Keratinocyte (primary cell): ENCODE measurements around the gene ARHGAP18.

Source experiments
- CTCF ChIP-seq, 3 experiments: IDR thresholded peaks in 1 of 3; conservative IDR thresholded peaks in 1 of 3; optimal IDR thresholded peaks in 1 of 3; 2 replicates in 2 of 3; 3 replicates in 1 of 3; pipeline versions ENCODE3 to v1.5.1; 2011; ENCODE audit warnings: low read length in 3 of 3, mild to moderate bottlenecking in 3 of 3, moderate library complexity in 2 of 3, control low read depth in 1 of 3, inconsistent platforms in 1 of 3; ENCODE audit not compliant: insufficient read depth in 2 of 3; ENCODE audit errors: extremely low read depth in 1 of 3
- EZH2 ChIP-seq: IDR thresholded peaks from one replicate; pipeline ENCODE4 v1.6.1; 2012; ENCODE audit warnings: inconsistent platforms, mild to moderate bottlenecking, low read length, moderate library complexity

GRCh38 chr6:129683601-129684322 is 26.2 kb downstream of the ARHGAP18 start:
- no peak for TF ChIP-seq CTCF (optimal IDR thresholded peaks at IDR 0.05 in 1 of 3, IDR thresholded peaks at IDR 0.05 in 1 of 3, conservative IDR thresholded peaks at IDR 0.05 in 1 of 3; ENCODE audit: extremely low read depth in 1 of 3, insufficient read depth in 2 of 3, low read length in 3 of 3)
- no peak for TF ChIP-seq EZH2
